ENCODE data around the gene PCDHB13. TPM values are rescaled to one million over a fixed set of nuclear protein-coding genes. Genes with fewer than 3 reads are reported as not detected.
A peak's percentile ranks its signal among the peaks of the same experiment; 100 is the strongest.
"Not testable (repeated sequence)": the region's sequence is repeated elsewhere in the genome, so short reads cannot be mapped to it uniquely, and the experiment has no call there.

PCDHB13 gene
- total RNA-seq, 2 donors from 2014 or later: 1.8 to 3.3 TPM

DNA sequence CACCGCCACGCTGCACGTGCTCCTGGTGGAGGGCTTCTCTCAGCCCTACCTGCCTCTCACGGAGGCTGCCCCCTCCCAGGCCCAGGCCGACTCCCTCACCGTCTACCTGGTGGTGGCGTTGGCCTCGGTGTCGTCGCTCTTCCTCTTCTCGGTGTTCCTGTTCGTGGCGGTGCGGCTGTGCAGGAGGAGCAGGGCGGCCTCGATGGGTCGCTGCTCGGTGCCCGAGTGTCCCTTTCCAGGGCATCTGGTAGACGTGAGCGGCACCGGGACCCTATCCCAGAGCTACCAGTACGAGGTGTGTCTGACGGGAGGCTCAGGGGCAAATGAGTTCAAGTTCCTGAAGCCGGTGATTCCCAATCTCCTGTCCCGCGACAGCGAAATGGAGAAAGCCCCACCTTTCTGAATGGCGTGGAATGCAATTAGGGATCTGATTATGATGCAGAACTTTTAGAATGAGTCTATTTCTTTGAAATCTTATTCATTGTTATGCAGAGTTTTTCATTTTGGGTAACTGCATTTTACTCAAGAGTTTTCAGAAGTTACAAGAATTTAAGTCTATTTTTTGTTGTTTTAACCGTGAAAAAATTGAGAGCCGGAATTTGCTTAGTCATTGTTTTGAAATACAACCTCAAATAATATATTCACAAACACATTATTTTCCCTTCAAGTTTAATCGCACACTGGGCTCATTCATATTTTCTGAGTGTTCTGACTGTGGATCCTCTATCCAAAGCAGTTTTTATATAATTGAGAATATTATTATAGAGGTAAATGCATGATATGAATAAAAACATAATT, 23.0 kb downstream of the PCDHB13 start:
- Histone ChIP-seq H3K4me1 (ENCODE audit: control insufficient read depth, insufficient read depth, low read length) (no peaks in the 10 kb centered on the region), H3K27ac (ENCODE audit: low read depth, low read length) (no peak overlapping the region), H3K4me3 (ENCODE audit: low read length) (no peak overlapping the region), H3K27me3 (ENCODE audit: control insufficient read depth, insufficient read depth, low read length, poor library complexity, severe bottlenecking) (no peaks in the 10 kb centered on the region), H3K9me3 (ENCODE audit: control insufficient read depth, low read length) (peaks cover 40% of the 10 kb centered on the region), H3K9ac (ENCODE audit: extremely low read depth, low read length, poor library complexity, severe bottlenecking) (no peak overlapping the region), H3K36me3 (ENCODE audit: control insufficient read depth, insufficient read depth, low read length) (no peaks in the 10 kb centered on the region)
- H3K9me3 Mint-ChIP-seq: peaks cover 40% of the 10 kb centered on the region
- H3K36me3 Mint-ChIP-seq (ENCODE audit: low read depth): peaks cover 18% of the 10 kb centered on the region
- no peak overlapping the region for H3K27ac Mint-ChIP-seq
- peaks cover 15% of the 10 kb centered on the region for H3K27me3 Mint-ChIP-seq (ENCODE audit: insufficient read depth)
- no peaks in the 10 kb centered on the region for H3K4me1 Mint-ChIP-seq
- no peak for DNase-seq
- 95 to 96% methylated on average over 10 to 32 of the region's 32 CpGs for WGBS, 2 experiments (ENCODE audit: insufficient coverage in 1 of 2, insufficient read length in 1 of 2)
- TF ChIP-seq, protein P1, sequence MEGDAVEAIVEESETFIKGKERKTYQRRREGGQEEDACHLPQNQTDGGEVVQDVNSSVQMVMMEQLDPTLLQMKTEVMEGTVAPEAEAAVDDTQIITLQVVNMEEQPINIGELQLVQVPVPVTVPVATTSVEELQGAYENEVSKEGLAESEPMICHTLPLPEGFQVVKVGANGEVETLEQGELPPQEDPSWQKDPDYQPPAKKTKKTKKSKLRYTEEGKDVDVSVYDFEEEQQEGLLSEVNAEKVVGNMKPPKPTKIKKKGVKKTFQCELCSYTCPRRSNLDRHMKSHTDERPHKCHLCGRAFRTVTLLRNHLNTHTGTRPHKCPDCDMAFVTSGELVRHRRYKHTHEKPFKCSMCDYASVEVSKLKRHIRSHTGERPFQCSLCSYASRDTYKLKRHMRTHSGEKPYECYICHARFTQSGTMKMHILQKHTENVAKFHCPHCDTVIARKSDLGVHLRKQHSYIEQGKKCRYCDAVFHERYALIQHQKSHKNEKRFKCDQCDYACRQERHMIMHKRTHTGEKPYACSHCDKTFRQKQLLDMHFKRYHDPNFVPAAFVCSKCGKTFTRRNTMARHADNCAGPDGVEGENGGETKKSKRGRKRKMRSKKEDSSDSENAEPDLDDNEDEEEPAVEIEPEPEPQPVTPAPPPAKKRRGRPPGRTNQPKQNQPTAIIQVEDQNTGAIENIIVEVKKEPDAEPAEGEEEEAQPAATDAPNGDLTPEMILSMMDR (conservative IDR thresholded peaks at IDR 0.05): no peak
- H3K4me3 Mint-ChIP-seq: no peak overlapping the region

DNA sequence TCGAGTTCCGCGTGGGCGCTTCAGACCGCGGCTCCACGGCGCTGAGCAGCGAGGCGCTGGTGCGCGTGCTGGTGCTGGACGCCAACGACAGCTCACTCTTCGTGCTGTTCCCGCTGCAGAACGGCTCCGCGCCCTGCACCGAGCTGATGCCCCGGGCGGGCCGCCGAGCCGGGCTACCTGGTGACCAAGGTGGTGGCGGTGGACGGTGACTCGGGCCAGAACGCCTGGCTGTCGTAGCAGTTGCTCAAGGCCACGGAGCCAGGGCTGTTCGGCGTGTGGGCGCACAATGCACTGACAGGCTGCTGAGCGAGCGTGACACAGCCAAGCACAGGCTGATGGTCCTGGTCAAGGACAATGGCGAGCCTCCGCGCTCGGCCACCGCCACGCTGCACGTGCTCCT, 27.8 kb downstream of the PCDHB13 start:
- Mint-ChIP-seq H3K27me3 (ENCODE audit: insufficient read depth) (peaks cover 9% of the 10 kb centered on the region), H3K27ac (no peak overlapping the region), H3K4me3 (no peak overlapping the region), H3K9me3 (peaks cover 41% of the 10 kb centered on the region), H3K4me1 (no peaks in the 10 kb centered on the region), H3K36me3 (ENCODE audit: low read depth) (peaks cover 20% of the 10 kb centered on the region)
- Histone ChIP-seq H3K9me3 (ENCODE audit: control insufficient read depth, low read length) (peaks cover 64% of the 10 kb centered on the region), H3K4me3 (ENCODE audit: low read length) (no peak overlapping the region), H3K27me3 (ENCODE audit: control insufficient read depth, insufficient read depth, low read length, poor library complexity, severe bottlenecking) (no peaks in the 10 kb centered on the region), H3K36me3 (ENCODE audit: control insufficient read depth, insufficient read depth, low read length) (no peaks in the 10 kb centered on the region), H3K27ac (ENCODE audit: low read depth, low read length) (no peak overlapping the region), H3K9ac (ENCODE audit: extremely low read depth, low read length, poor library complexity, severe bottlenecking) (no peak overlapping the region), H3K4me1 (ENCODE audit: control insufficient read depth, insufficient read depth, low read length) (no peaks in the 10 kb centered on the region)
- DNase-seq: no peak
- WGBS, 2 experiments (ENCODE audit: insufficient coverage in 1 of 2, insufficient read length in 1 of 2): 94 to 96% methylated on average over 30 to 43 of the region's 43 CpGs
- TF ChIP-seq, protein P1 (conservative IDR thresholded peaks at IDR 0.05): no peak

DNA sequence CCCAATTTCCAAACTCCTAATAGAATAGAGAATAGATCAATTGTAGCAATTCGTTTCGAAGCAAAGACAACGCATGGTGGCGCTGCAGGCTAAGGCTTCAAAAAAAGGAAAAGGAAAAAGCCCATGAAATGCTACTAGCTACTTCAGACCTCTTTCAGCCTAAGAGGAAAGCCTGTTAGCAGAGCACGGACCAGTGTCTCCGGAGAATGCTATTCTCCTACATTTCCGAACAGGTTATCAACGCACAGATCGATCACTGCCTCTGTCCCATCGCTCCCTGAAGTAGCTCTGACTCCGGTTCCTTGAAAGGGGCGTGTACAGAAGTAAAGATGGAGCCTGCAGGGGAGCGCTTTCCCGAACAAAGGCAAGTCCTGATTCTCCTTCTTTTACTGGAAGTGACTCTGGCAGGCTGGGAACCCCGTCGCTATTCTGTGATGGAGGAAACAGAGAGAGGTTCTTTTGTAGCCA, 31.6 kb downstream of the PCDHB13 start, which contains the start of gene PCDHB15:
TSS of gene PCDHB15 (plus strand) at position 146 of the 468 bp plus-strand sequence. CDS start at position 330, 184 bp downstream.
- Histone ChIP-seq H3K9ac (ENCODE audit: extremely low read depth, low read length, poor library complexity, severe bottlenecking) (no peak within 1 kb of the TSS), H3K36me3 (ENCODE audit: control insufficient read depth, insufficient read depth, low read length) (no peaks in the 10 kb centered on the region), H3K27me3 (ENCODE audit: control insufficient read depth, insufficient read depth, low read length, poor library complexity, severe bottlenecking) (no peaks in the 10 kb centered on the region), H3K9me3 (ENCODE audit: control insufficient read depth, low read length) (peaks cover 62% of the 10 kb centered on the region), H3K4me3 (ENCODE audit: low read length) (no peak within 1 kb of the TSS), H3K4me1 (ENCODE audit: control insufficient read depth, insufficient read depth, low read length) (no peaks in the 10 kb centered on the region), H3K27ac (ENCODE audit: low read depth, low read length) (no peak within 1 kb of the TSS)
- H3K9me3 Mint-ChIP-seq: peaks cover 61% of the 10 kb centered on the region
- peak; percentile 90 for DNase-seq
- peaks cover 4% of the 10 kb centered on the region for H3K27me3 Mint-ChIP-seq (ENCODE audit: insufficient read depth)
- 79 to 89% methylated on average over 9 to 16 of the region's 16 CpGs for WGBS, 2 experiments (ENCODE audit: insufficient coverage in 1 of 2, insufficient read length in 1 of 2)
- TF ChIP-seq, protein P1 (conservative IDR thresholded peaks at IDR 0.05): peak; percentile 93
- H3K4me3 Mint-ChIP-seq: peak within 1 kb of the TSS; percentile 71
- no peaks in the 10 kb centered on the region for H3K4me1 Mint-ChIP-seq
- H3K36me3 Mint-ChIP-seq (ENCODE audit: low read depth): peaks cover 47% of the 10 kb centered on the region
- peak within 1 kb of the TSS; percentile 88 for H3K27ac Mint-ChIP-seq

DNA sequence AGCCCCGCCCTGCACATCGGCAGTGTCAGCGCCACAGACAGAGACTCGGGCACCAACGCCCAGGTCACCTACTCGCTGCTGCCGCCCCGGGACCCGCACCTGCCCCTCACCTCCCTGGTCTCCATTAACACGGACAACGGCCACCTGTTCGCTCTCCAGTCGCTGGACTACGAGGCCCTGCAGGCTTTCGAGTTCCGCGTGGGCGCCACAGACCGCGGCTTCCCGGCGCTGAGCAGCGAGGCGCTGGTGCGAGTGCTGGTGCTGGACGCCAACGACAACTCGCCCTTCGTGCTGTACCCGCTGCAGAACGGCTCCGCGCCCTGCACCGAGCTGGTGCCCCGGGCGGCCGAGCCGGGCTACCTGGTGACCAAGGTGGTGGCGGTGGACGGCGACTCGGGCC, 33.3 kb downstream of the PCDHB13 start:
- H3K4me1 ChIP-seq (ENCODE audit: control insufficient read depth, insufficient read depth, low read length); DNase-seq; H3K27me3 Mint-ChIP-seq (ENCODE audit: insufficient read depth); H3K4me3 ChIP-seq (ENCODE audit: low read length); H3K4me3 Mint-ChIP-seq; H3K9ac ChIP-seq (ENCODE audit: extremely low read depth, low read length, poor library complexity, severe bottlenecking); H3K27me3 ChIP-seq (ENCODE audit: control insufficient read depth, insufficient read depth, low read length, poor library complexity, severe bottlenecking); H3K27ac Mint-ChIP-seq; H3K4me1 Mint-ChIP-seq; H3K36me3 ChIP-seq (ENCODE audit: control insufficient read depth, insufficient read depth, low read length); H3K27ac ChIP-seq (ENCODE audit: low read depth, low read length): not testable (repeated sequence)
- Mint-ChIP-seq H3K9me3 (peaks cover 64% of the 10 kb centered on the region), H3K36me3 (ENCODE audit: low read depth) (peaks cover 53% of the 10 kb centered on the region)
- peaks cover 70% of the 10 kb centered on the region for H3K9me3 ChIP-seq (ENCODE audit: control insufficient read depth, low read length)
- WGBS, 2 experiments (ENCODE audit: insufficient coverage in 1 of 2, insufficient read length in 1 of 2): 89% methylated on average over 22 of the region's 42 CpGs; no CpG with 5 or more reads in 1 of the 2 experiments

DNA sequence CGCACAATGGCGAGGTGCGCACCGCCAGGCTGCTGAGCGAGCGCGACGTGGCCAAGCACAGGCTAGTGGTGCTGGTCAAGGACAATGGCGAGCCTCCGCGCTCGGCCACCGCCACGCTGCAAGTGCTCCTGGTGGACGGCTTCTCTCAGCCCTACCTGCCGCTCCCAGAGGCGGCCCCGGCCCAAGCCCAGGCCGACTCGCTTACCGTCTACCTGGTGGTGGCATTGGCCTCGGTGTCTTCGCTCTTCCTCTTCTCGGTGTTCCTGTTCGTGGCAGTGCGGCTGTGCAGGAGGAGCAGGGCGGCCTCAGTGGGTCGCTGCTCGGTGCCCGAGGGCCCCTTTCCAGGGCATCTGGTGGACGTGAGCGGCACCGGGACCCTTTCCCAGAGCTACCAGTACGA, 33.7 kb downstream of the PCDHB13 start:
- not testable (repeated sequence) for H3K9ac ChIP-seq (ENCODE audit: extremely low read depth, low read length, poor library complexity, severe bottlenecking); H3K27ac ChIP-seq (ENCODE audit: low read depth, low read length); H3K4me1 ChIP-seq (ENCODE audit: control insufficient read depth, insufficient read depth, low read length); H3K27ac Mint-ChIP-seq; DNase-seq; H3K4me1 Mint-ChIP-seq; H3K27me3 ChIP-seq (ENCODE audit: control insufficient read depth, insufficient read depth, low read length, poor library complexity, severe bottlenecking); H3K36me3 ChIP-seq (ENCODE audit: control insufficient read depth, insufficient read depth, low read length); H3K4me3 ChIP-seq (ENCODE audit: low read length); H3K4me3 Mint-ChIP-seq; H3K27me3 Mint-ChIP-seq (ENCODE audit: insufficient read depth)
- Mint-ChIP-seq H3K36me3 (ENCODE audit: low read depth) (peaks cover 53% of the 10 kb centered on the region), H3K9me3 (peaks cover 61% of the 10 kb centered on the region)
- 92 to 95% methylated on average over 7 to 34 of the region's 34 CpGs for WGBS, 2 experiments (ENCODE audit: insufficient coverage in 1 of 2, insufficient read length in 1 of 2)
- peaks cover 68% of the 10 kb centered on the region for H3K9me3 ChIP-seq (ENCODE audit: control insufficient read depth, low read length)

Data from endodermal cell (in vitro differentiated cells).